ENCODE measurements around the gene SEMA4A. TPM values are rescaled to one million over a fixed set of nuclear protein-coding genes. Genes with fewer than 3 reads are reported as not detected.

SEMA4A gene
- total RNA-seq, 4 donors from 2014 or later: 21.4 to 36.6 (median 23.1) TPM

DNA sequence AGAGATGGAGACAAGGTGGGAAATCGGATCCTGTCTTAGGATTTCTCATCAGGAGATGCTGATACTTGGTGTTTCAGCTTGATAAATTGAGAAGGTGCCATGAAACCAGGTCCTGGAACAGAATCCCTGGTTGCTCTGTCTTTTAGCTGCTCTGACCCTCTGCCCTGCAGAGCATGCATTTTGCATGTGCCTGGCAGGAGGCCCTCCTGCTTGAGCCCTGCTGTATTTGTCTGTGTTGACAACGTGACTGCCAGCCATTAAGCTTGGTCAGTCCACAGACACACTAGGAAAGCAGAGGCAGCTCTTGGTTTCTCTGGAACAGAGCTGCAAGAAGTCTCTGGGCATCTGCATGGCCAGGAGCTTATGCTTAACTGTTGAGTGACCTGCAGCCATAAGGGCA, 43.1 kb downstream of the SEMA4A start:
- DNase-seq: no peak

DNA sequence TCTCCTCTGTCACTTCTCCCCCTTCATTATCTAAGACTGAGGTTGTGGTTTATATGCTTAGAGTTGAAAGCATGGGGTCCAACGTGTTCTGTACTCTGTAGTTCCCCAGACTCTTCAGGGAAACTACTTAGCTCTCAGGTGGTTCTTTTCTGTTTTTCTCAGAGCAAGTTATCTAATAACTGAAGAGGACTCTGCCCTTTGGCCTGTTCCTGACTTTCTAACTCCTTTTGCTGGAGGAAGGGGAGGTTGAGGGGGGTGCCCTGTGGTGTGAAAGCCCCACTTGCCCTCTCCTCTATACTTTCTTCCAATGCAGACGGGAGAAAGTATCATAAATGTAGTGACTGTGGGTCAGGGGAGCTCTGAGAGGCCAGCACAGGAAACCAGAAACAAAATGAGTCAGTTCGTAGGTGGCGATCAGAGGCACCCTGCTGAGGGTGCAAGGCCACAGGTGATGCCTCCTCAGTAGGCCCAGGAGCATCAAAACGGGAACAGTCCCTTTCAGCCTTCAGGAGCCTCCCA, 45.5 kb downstream of the SEMA4A start:
- no peaks in the 10 kb centered on the region for H3K27me3 ChIP-seq
- 49 to 85% methylated on average over 4 to 5 of the region's 5 CpGs for WGBS, 2 donors

More for the DNA sequence above, 43.1 kb downstream of the SEMA4A start:
- no peaks in the 10 kb centered on the region for H3K27me3 ChIP-seq
- TF ChIP-seq, protein P1, sequence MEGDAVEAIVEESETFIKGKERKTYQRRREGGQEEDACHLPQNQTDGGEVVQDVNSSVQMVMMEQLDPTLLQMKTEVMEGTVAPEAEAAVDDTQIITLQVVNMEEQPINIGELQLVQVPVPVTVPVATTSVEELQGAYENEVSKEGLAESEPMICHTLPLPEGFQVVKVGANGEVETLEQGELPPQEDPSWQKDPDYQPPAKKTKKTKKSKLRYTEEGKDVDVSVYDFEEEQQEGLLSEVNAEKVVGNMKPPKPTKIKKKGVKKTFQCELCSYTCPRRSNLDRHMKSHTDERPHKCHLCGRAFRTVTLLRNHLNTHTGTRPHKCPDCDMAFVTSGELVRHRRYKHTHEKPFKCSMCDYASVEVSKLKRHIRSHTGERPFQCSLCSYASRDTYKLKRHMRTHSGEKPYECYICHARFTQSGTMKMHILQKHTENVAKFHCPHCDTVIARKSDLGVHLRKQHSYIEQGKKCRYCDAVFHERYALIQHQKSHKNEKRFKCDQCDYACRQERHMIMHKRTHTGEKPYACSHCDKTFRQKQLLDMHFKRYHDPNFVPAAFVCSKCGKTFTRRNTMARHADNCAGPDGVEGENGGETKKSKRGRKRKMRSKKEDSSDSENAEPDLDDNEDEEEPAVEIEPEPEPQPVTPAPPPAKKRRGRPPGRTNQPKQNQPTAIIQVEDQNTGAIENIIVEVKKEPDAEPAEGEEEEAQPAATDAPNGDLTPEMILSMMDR (IDR thresholded peaks at IDR 0.05): no peak
- no peak for TF ChIP-seq POLR2A (IDR thresholded peaks at IDR 0.05)
- H3K36me3 ChIP-seq: peaks cover 0 to 40% (median 0%) of the 10 kb centered on the region in 3 donors
- intact Hi-C loops (cut with DNase I): no loop called here
- no peak overlapping the region for H3K27ac ChIP-seq
- no peaks in the 10 kb centered on the region for H3K9me3 ChIP-seq
- WGBS, 2 donors: 67 to 100% methylated on average over 1 to 2 of the region's 2 CpGs
- H3K4me3 ChIP-seq: no peak overlapping the region
- H3K4me1 ChIP-seq: peaks cover 11 to 47% (median 13%) of the 10 kb centered on the region in 3 donors

DNA sequence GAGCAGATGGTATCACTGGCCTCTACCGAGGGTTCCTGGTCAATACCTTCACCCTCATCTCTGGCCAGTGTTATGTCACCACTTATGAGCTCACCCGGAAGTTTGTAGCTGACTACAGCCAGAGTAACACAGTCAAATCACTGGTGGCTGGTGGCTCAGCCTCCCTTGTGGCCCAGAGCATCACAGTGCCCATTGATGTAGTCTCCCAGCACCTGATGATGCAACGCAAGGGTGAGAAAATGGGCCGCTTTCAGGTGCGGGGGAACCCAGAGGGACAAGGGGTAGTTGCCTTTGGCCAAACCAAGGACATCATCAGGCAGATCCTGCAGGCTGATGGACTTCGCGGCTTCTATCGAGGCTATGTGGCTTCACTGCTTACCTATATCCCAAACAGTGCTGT, 46.7 kb downstream of the SEMA4A start:
- DNase-seq: no peak
- no peak overlapping the region for H3K27ac ChIP-seq
- intact Hi-C loops (cut with DNase I): no loop called here
- H3K4me1 ChIP-seq: peaks cover 0 to 27% (median 4%) of the 10 kb centered on the region in 3 donors
- H3K4me3 ChIP-seq: no peak overlapping the region
- H3K36me3 ChIP-seq: peaks cover 0 to 73% (median 0%) of the 10 kb centered on the region in 3 donors
- TF ChIP-seq POLR2A (IDR thresholded peaks at IDR 0.05): no peak
- TF ChIP-seq, protein P1 (IDR thresholded peaks at IDR 0.05): no peak
- no peaks in the 10 kb centered on the region for H3K27me3 ChIP-seq
- H3K9me3 ChIP-seq: no peaks in the 10 kb centered on the region
- WGBS, 2 donors: 90 to 91% methylated on average over 5 to 8 of the region's 8 CpGs

More for the DNA sequence above, 45.5 kb downstream of the SEMA4A start:
- no peak overlapping the region for H3K4me3 ChIP-seq
- TF ChIP-seq POLR2A (IDR thresholded peaks at IDR 0.05): no peak
- TF ChIP-seq, protein P1 (IDR thresholded peaks at IDR 0.05): no peak
- peaks cover 7 to 36% (median 10%) of the 10 kb centered on the region in 3 donors for H3K4me1 ChIP-seq
- H3K36me3 ChIP-seq: peaks cover 0 to 62% (median 0%) of the 10 kb centered on the region in 3 donors
- intact Hi-C loops (cut with DNase I): no loop called here
- no peak overlapping the region for H3K27ac ChIP-seq
- H3K9me3 ChIP-seq: no peaks in the 10 kb centered on the region
- no peak for DNase-seq

DNA sequence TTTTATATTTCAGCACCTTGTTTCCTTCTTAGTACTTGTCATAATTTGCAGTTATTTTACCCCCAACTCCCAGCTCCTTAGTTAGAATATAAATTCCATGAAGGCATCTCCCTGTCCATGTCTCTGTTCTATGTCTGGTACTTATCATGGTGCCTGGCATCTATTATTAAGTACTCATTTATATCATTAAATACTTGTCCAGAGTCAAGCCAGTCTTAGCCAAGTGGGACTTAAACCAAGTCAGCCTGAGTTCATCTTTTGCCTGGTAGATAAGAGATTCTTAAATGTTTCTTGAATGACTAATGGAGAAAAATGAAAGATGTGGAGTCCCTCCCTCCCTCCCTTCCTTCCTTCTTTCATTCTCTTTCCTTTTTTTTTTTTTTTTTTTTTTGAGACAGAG, 49.9 kb downstream of the SEMA4A start:
- intact Hi-C loops (cut with DNase I): no loop called here
- no peak for TF ChIP-seq POLR2A (IDR thresholded peaks at IDR 0.05)
- TF ChIP-seq, protein P1 (IDR thresholded peaks at IDR 0.05): no peak
- no peak overlapping the region for H3K4me3 ChIP-seq
- no peak for DNase-seq
- peaks cover 0 to 5% (median 0%) of the 10 kb centered on the region in 3 donors for H3K4me1 ChIP-seq
- no peak overlapping the region for H3K27ac ChIP-seq
- H3K9me3 ChIP-seq: no peaks in the 10 kb centered on the region
- H3K36me3 ChIP-seq: peaks cover 4 to 88% (median 11%) of the 10 kb centered on the region in 3 donors
- H3K27me3 ChIP-seq: no peaks in the 10 kb centered on the region

DNA sequence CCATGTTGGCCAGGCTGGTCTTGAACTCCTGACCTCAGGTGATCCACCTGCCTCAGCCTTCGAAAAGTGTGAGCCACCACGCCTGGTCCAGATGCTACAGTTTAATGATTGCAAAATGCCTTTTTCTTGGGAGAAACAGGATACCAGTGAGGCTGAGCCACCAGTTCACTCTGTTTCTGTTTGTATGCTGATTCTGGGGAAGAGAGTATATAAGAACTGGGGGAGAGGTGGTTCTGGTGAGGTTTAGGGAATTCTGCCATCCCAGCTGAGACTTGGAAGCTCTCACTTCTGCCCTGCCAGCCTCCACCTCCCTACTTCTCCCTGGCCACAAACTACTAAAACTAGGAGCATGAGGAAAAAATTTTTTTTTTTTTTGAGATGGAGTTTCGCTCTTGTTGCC, 51.3 kb downstream of the SEMA4A start:
- H3K4me1 ChIP-seq: peaks cover 0 to 5% (median 0%) of the 10 kb centered on the region in 3 donors
- no peaks in the 10 kb centered on the region for H3K9me3 ChIP-seq
- intact Hi-C loops (cut with DNase I): no loop called here
- H3K27me3 ChIP-seq: no peaks in the 10 kb centered on the region
- no peak overlapping the region for H3K4me3 ChIP-seq
- no peak overlapping the region for H3K27ac ChIP-seq
- no peak for DNase-seq
- peaks cover 4 to 95% (median 12%) of the 10 kb centered on the region in 3 donors for H3K36me3 ChIP-seq
- no peak for TF ChIP-seq POLR2A (IDR thresholded peaks at IDR 0.05)
- TF ChIP-seq, protein P1 (IDR thresholded peaks at IDR 0.05): no peak
- WGBS, 2 donors: 83 to 89% methylated on average over 2 to 3 of the region's 3 CpGs
